ENCODE measurements around the gene GAD1. TPM values are rescaled to one million over a fixed set of nuclear protein-coding genes. Genes with fewer than 3 reads are reported as not detected.

Gene GAD1
- 65.2 TPM for polyA plus RNA-seq (2013, experiment 1 of 2)
- polyA plus RNA-seq (2013, experiment 2 of 2), result 47.4 TPM

DNA sequence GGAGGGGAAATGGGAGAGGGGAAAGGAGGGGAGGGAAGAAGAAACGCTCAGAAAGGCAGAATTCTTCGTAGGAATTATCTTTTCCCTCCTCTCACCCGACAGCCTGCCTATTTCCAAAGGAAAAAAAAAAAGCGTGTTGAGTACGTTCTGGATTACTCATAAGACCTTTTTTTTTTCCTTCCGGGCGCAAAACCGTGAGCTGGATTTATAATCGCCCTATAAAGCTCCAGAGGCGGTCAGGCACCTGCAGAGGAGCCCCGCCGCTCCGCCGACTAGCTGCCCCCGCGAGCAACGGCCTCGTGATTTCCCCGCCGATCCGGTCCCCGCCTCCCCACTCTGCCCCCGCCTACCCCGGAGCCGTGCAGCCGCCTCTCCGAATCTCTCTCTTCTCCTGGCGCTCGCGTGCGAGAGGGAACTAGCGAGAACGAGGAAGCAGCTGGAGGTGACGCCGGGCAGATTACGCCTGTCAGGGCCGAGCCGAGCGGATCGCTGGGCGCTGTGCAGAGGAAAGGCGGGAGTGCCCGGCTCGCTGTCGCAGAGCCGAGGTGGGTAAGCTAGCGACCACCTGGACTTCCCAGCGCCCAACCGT, at the start of gene GAD1:
Gene GAD1, plus strand, starts transcription at position 384 of the 589 bp plus-strand sequence. CDS start 1,705 bp downstream, outside the sequence.
- WGBS, 2 experiments (ENCODE audit: insufficient coverage in 2 of 2), result 0% methylated on average over 34 to 38 of the region's 49 CpGs
- Histone ChIP-seq H3K9me3 (ENCODE audit: control insufficient read depth, low read length) (no peaks in the 10 kb centered on the region), H3K36me3 (ENCODE audit: control insufficient read depth, insufficient read depth, low read length) (peaks cover 17% of the 10 kb centered on the region), H3K27ac (ENCODE audit: low read depth, low read length, severe bottlenecking) (no peak within 1 kb of the TSS), H3K4me3 (ENCODE audit: extremely low read depth, insufficient read depth, low read length, poor library complexity, severe bottlenecking) (peak within 1 kb of the TSS; percentile 66), H3K4me1 (ENCODE audit: control insufficient read depth, insufficient read depth, low read length, poor library complexity, severe bottlenecking) (peaks cover 6% of the 10 kb centered on the region)

DNA sequence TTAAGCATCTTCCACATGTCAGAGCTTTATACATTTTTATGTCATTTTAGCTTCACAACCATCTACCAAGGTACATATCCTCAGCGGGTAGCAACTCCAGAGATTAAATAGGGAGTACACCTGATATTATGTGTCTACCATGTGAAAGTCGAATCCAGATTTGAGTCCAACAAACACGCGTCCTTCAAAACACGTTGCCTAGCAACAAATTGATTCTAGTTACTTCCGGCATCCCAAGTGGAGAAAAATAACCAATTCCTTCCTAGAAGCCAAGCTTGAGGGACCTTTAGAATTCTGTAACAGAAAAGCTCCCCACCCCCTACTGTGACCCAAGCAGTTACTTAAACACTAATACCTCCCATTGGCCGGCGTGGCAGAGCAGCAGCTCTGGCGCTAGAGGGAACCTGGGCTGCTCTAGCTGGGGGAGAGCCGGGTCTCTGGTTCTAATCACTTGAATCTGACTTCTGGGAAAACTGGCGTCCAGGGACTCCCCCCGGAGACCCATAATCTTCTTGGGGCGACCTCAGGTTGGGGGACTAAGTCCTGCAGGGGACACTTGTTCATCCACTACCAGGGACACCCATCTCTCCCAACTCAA, 46.6 kb upstream of the GAD1 start, which contains the start of gene ERICH2:
Gene ERICH2, plus strand, starts transcription at position 371 of the 598 bp plus-strand sequence. CDS start 304 bp downstream, outside the sequence.
- H3K4me1 ChIP-seq (ENCODE audit: control insufficient read depth, insufficient read depth, low read length, poor library complexity, severe bottlenecking), result peaks cover 2% of the 10 kb centered on the region
- no peaks in the 10 kb centered on the region for H3K9me3 ChIP-seq (ENCODE audit: control insufficient read depth, low read length)
- H3K36me3 ChIP-seq (ENCODE audit: control insufficient read depth, insufficient read depth, low read length), result no peaks in the 10 kb centered on the region
- peak within 1 kb of the TSS; percentile 74 for H3K27ac ChIP-seq (ENCODE audit: low read depth, low read length, severe bottlenecking)
- peak within 1 kb of the TSS; percentile 77 for H3K4me3 ChIP-seq (ENCODE audit: extremely low read depth, insufficient read depth, low read length, poor library complexity, severe bottlenecking)
- 22% methylated on average over 8 to 9 of the region's 13 CpGs for WGBS, 2 experiments (ENCODE audit: insufficient coverage in 2 of 2)

DNA sequence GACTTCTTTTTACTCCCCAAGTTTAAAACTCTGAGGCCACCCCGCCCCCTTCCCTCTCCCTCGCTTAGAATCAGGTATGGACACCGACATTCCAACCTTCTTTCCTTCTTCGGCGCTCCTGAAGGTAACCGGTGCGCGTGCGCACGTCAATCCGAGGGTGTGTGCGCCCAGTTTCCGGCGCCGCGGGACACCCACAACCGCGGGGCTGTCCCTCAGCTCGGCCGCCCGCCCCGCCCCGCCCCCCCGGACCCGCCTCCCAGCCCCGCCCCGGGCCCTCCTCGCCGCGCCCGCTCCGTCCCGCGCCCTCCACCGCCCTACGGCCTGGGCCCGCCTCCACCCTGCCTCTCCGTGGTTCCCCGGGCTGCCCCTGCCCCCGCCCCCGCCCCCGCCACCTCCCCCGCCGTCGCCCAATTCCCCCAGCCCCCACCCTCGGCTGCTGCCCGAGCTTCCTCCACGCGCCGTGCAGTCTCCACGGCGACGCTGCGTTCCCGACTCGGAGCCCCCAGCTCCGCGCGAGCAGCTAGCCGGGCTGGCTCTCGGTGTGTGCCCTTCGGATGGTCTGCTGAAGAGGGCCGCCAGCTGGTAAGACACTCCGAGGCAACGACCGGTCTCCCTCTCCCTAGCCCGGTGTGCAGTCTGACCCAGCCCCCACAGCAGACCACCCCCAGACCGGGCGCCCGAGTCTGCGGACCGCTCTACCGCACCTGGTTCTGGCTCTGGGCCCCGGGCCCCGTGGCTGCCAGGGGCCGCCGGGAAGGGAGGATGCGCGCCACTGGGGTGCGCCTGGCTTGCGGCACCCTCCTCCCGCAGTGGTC, 45.9 kb upstream of the GAD1 start:
- H3K4me3 ChIP-seq (ENCODE audit: extremely low read depth, insufficient read depth, low read length, poor library complexity, severe bottlenecking), result peak overlapping the region; percentile 77
- H3K4me1 ChIP-seq (ENCODE audit: control insufficient read depth, insufficient read depth, low read length, poor library complexity, severe bottlenecking), result no peaks in the 10 kb centered on the region
- no peaks in the 10 kb centered on the region for H3K9me3 ChIP-seq (ENCODE audit: control insufficient read depth, low read length)
- 0% methylated on average over 19 to 32 of the region's 82 CpGs for WGBS, 2 experiments (ENCODE audit: insufficient coverage in 2 of 2)
- no peaks in the 10 kb centered on the region for H3K36me3 ChIP-seq (ENCODE audit: control insufficient read depth, insufficient read depth, low read length)
- peak overlapping the region; percentile 74 for H3K27ac ChIP-seq (ENCODE audit: low read depth, low read length, severe bottlenecking)

DNA sequence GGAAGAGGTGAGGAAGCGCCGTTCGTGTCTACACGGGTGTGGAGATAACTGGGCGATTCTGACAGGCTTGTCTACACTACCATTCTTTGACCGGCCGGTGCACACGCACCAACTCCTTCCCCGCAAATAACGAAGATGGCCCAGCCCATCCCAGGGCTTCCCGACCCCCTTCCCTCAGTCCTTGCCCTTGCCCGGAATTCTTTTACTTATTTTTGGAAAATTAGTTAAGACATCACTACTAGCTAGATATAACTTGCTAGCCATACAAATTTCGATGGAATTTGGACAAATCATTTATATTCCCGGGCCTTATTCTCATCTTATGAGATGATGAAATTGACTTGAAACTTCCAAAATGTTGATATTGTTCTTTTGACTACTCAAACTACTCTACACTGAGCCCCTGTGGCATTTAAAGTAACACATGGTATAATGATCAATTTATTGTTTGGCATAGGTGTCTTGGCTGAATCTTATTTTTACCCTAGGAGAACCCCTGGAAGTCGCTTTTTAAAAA, 45.2 kb upstream of the GAD1 start:
- 12% methylated on average over 5 of the region's 15 CpGs; no CpG with 5 or more reads in 1 of the 2 experiments for WGBS, 2 experiments (ENCODE audit: insufficient coverage in 2 of 2)
- Histone ChIP-seq H3K4me1 (ENCODE audit: control insufficient read depth, insufficient read depth, low read length, poor library complexity, severe bottlenecking) (no peaks in the 10 kb centered on the region), H3K36me3 (ENCODE audit: control insufficient read depth, insufficient read depth, low read length) (no peaks in the 10 kb centered on the region), H3K4me3 (ENCODE audit: extremely low read depth, insufficient read depth, low read length, poor library complexity, severe bottlenecking) (peak overlapping the region; percentile 77), H3K9me3 (ENCODE audit: control insufficient read depth, low read length) (no peaks in the 10 kb centered on the region), H3K27ac (ENCODE audit: low read depth, low read length, severe bottlenecking) (peak overlapping the region; percentile 10)

DNA sequence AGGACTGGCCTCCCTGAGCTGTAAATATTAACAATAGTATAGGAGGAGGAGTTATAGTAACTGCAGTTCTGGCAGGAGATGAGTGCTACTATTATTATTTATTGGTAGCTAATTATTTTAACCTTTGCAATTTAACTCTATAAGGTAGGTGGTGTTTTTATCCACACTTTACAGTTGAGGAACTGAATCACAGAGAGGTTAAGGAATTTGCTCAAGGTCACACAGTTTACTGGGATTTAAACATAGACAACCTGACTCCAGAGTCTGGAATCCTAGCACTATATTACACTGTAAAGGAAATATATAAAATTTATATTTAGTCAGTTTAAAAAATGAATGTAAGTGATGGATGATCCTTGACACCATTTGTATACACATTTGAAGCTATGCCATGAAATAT, 44.4 kb upstream of the GAD1 start:
- Histone ChIP-seq H3K9me3 (ENCODE audit: control insufficient read depth, low read length) (no peaks in the 10 kb centered on the region), H3K27ac (ENCODE audit: low read depth, low read length, severe bottlenecking) (no peak overlapping the region), H3K36me3 (ENCODE audit: control insufficient read depth, insufficient read depth, low read length) (no peaks in the 10 kb centered on the region), H3K4me3 (ENCODE audit: extremely low read depth, insufficient read depth, low read length, poor library complexity, severe bottlenecking) (no peak overlapping the region), H3K4me1 (ENCODE audit: control insufficient read depth, insufficient read depth, low read length, poor library complexity, severe bottlenecking) (no peaks in the 10 kb centered on the region)

DNA sequence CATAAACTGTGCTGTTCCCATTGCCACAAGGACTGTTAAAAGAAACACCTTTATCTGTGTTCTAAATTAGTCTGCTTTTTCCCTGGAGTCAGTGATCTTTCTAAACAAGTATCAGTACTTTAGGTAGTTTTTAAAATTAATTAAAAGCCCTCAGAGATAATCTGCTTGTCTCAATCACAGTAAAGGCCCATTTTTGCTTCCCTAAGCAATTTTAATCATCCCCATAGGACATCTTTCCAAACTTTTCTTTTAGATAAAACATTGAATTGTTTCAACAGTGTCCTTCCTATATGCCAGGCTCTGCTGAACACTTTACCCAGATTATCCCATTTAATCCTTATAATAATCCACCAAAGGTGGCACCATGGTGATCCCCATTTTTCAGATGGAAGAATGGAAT, 42.6 kb upstream of the GAD1 start:
- Histone ChIP-seq H3K9me3 (ENCODE audit: control insufficient read depth, low read length) (no peaks in the 10 kb centered on the region), H3K4me1 (ENCODE audit: control insufficient read depth, insufficient read depth, low read length, poor library complexity, severe bottlenecking) (no peaks in the 10 kb centered on the region), H3K36me3 (ENCODE audit: control insufficient read depth, insufficient read depth, low read length) (no peaks in the 10 kb centered on the region), H3K27ac (ENCODE audit: low read depth, low read length, severe bottlenecking) (no peak overlapping the region), H3K4me3 (ENCODE audit: extremely low read depth, insufficient read depth, low read length, poor library complexity, severe bottlenecking) (no peak overlapping the region)

DNA sequence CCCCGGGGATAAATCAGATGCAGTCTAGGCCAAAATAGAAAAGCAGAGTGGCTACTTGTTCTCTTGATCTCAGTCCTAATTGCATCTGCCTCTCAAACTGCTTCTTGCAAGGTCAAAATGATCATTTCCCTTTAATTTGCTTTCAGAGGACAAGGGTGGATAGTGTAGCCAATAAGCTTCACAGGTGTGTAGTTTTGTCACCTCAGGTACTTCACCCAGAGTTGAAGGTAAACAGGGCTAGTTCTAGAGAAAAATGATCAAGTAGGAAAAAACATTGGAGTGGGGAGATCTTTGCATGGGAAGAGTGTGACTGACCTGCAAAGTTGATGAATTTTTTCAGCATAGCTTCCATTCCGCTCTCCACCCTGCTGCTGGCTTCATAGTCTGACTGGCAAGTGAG, 37.8 kb upstream of the GAD1 start:
- Histone ChIP-seq H3K9me3 (ENCODE audit: control insufficient read depth, low read length) (no peaks in the 10 kb centered on the region), H3K4me1 (ENCODE audit: control insufficient read depth, insufficient read depth, low read length, poor library complexity, severe bottlenecking) (no peaks in the 10 kb centered on the region), H3K27ac (ENCODE audit: low read depth, low read length, severe bottlenecking) (no peak overlapping the region), H3K36me3 (ENCODE audit: control insufficient read depth, insufficient read depth, low read length) (no peaks in the 10 kb centered on the region), H3K4me3 (ENCODE audit: extremely low read depth, insufficient read depth, low read length, poor library complexity, severe bottlenecking) (no peak overlapping the region)
- 82 to 100% methylated on average over 1 to 2 of the region's 2 CpGs for WGBS, 2 experiments (ENCODE audit: insufficient coverage in 2 of 2)

DNA sequence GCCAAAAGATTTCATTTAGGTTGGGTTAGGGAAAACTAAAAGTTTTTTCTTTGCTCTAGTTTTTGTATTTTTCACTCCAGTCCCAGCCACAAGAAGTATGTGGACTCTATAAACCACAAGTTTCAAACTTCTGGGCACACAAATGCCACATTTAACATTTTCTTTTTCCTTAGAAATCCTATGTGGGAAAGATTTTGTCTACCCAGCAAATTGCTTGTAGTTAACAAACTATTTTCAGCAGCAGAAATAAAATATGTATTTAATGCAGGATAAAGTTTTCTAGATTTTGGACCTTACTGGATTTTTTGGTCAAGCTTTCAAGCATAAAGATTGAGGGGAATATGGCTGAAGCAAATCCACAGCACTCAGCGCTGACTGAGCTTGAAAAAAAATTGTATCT, 37.4 kb upstream of the GAD1 start:
- no peak overlapping the region for H3K27ac ChIP-seq (ENCODE audit: low read depth, low read length, severe bottlenecking)
- H3K4me3 ChIP-seq (ENCODE audit: extremely low read depth, insufficient read depth, low read length, poor library complexity, severe bottlenecking), result no peak overlapping the region
- H3K36me3 ChIP-seq (ENCODE audit: control insufficient read depth, insufficient read depth, low read length), result no peaks in the 10 kb centered on the region
- H3K9me3 ChIP-seq (ENCODE audit: control insufficient read depth, low read length), result no peaks in the 10 kb centered on the region
- no CpG with 5 or more reads among the region's 1 CpG for WGBS, 2 experiments (ENCODE audit: insufficient coverage in 2 of 2)
- H3K4me1 ChIP-seq (ENCODE audit: control insufficient read depth, insufficient read depth, low read length, poor library complexity, severe bottlenecking), result no peaks in the 10 kb centered on the region

DNA sequence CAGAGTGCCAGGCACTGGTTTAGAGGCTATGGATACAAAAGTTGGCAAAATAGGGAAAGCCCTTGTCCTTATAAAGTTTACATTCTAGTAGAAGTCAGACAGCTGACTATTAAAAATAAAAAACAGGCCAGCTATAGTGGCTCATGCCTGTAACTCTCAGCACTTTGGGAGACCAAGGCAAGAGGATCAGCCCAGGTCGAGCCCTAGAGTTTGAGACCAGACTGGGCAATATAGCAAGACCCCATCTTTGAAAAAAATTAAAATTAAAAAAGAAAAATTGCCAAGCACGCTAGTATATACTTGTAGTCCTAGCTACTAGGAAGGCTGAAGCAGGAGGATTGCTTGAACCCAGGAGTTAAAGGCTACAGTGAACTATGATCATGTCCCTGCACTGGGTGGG, 34.0 kb upstream of the GAD1 start:
- Histone ChIP-seq H3K36me3 (ENCODE audit: control insufficient read depth, insufficient read depth, low read length) (no peaks in the 10 kb centered on the region), H3K27ac (ENCODE audit: low read depth, low read length, severe bottlenecking) (no peak overlapping the region), H3K4me1 (ENCODE audit: control insufficient read depth, insufficient read depth, low read length, poor library complexity, severe bottlenecking) (no peaks in the 10 kb centered on the region), H3K4me3 (ENCODE audit: extremely low read depth, insufficient read depth, low read length, poor library complexity, severe bottlenecking) (no peak overlapping the region), H3K9me3 (ENCODE audit: control insufficient read depth, low read length) (no peaks in the 10 kb centered on the region)
- 83 to 100% methylated on average over 1 of the region's 2 CpGs for WGBS, 2 experiments (ENCODE audit: insufficient coverage in 2 of 2)

DNA sequence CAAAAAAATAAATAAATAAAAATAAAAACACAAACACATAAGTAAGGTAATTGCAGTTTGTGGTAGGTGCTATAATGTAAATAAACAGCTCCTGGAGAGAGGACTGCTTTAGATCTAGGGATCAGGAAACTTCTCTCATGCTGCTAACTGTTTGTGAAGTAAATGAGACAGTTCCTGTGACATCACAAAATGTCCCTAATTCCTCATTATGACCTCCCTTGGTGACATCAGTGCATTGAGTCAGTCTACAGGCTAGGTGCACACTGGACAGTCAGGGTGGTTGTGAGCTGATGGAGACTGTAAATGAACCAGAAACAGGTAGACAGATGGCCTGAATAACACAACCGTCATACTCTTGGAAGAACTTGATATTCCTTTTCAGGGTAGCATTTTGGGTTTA, 33.1 kb upstream of the GAD1 start:
- Histone ChIP-seq H3K4me1 (ENCODE audit: control insufficient read depth, insufficient read depth, low read length, poor library complexity, severe bottlenecking) (no peaks in the 10 kb centered on the region), H3K4me3 (ENCODE audit: extremely low read depth, insufficient read depth, low read length, poor library complexity, severe bottlenecking) (no peak overlapping the region), H3K27ac (ENCODE audit: low read depth, low read length, severe bottlenecking) (no peak overlapping the region), H3K36me3 (ENCODE audit: control insufficient read depth, insufficient read depth, low read length) (no peaks in the 10 kb centered on the region), H3K9me3 (ENCODE audit: control insufficient read depth, low read length) (no peaks in the 10 kb centered on the region)
- 100% methylated on average over 1 of the region's 1 CpG; no CpG with 5 or more reads in 1 of the 2 experiments for WGBS, 2 experiments (ENCODE audit: insufficient coverage in 2 of 2)

Data from mesodermal cell (in vitro differentiated cells).